GM18868 (cell line): Measurements from ENCODE around the gene PROP1.
"Not testable (repeated sequence)": the region's sequence is repeated elsewhere in the genome, so short reads cannot be mapped to it uniquely, and the experiment has no call there.

ENCODE experiments used
- ATAC-seq: cut with Tn5 transposase; IDR thresholded peaks from one replicate; pipeline ENCODE4 v1.9.1; 2021; ENCODE audit warnings: mild to moderate bottlenecking, moderate library complexity; ENCODE audit not compliant: unreplicated experiment

Gene PROP1

GRCh38 chr5:177995691-177996595 is at the start of gene PROP1:
Gene PROP1 (minus strand): TSS chr5:177996242. CDS start chr5:177995933, 309 bp downstream.
- ATAC-seq = no peak

GRCh38 chr5:178019379-178020030 is 23.5 kb upstream of the PROP1 start:
- ATAC-seq = not testable (repeated sequence)

GRCh38 chr5:178012758-178013157 is 16.7 kb upstream of the PROP1 start:
- ATAC-seq = not testable (repeated sequence)

DNA sequence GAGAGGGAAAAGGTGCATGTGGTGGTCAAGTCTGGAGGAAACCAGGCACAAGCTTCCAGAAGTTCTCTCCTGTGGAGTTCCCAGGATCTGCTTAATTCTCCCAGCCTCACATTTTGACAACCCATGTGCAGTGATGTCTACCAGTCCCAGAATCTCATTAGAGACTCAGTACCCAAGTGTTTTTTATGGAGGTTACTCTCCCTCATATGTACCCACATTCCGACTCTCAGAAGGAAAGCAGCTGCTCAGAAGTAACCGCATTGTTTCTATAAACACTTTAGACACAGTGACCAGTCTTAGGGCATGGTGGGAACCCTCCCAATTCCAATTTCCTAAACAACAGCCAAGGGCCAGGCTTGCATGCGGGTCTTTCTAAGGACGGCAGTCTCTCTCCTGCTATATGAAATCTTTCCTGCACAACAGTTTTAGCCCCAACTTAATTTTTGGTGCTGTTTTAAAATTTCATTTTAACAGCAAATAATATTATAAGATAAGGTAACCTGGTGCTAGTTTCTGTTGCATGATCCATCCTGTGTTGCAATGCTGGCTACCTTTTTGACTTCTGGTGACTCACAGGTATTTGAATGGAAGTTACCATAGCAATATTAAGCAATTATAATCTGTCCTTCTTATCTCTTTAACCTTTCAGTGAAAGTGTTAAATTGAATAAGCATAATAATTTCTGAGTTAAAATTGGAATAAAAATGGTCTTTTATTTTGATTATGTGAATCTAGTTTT is 15.9 kb upstream of the PROP1 start:
- ATAC-seq = not testable (repeated sequence)

DNA sequence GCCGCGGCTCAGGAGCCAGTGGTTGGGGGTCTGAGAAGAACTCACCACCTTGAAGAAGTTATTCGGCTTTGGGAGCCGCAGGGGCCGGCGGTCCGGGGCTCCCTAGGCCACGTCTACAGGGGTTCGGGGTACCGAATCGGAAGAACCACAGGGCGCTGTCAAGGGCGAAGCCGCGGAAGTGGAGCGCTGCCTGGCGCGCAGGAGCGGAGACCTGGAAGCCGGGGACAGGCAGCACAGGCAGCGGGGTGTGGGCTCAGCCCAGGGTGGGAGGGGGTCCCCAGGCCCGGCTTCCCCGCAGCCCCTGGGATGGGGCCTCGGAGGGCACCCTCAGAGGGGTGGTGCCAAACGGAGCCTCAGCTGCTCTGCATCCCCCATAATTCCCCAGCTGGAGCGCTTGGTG is 11.2 kb upstream of the PROP1 start:
- ATAC-seq = not testable (repeated sequence)

DNA sequence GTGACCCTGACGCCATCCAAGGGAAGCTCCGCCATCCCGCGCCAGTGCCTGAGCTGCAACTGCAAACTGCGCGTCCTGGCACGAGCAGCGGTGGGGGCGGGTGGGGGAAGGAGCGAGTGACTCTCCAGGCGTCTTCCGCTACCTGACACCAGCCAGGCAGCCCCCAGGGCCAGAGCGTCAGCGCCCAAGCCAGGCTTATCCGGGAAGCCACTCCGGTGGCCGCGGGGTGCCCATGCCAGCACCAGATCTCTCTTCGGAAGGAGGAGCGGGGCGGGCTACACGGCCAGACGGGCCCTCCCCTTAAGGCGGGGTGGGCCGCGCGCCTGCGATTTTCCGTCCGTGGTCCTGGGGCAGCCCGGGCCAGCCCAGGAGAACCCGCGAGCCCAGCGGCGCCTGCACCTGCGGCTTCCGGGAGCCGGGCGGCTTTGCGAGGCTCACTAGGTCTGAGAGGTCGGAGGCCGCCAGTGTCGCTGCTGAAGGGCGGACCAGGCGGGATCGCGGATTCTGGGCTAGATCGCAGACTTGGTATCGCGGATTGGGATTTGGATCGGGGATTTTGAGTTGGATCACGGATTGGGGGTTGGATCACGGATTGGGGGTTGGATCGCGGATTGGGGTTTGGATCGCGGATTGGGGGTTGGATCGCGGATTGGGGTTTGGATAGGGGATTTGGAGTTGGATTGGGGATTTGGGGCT is 10.6 kb upstream of the PROP1 start:
- peak; percentile 66 for ATAC-seq

- peak; percentile 23 for ATAC-seq
Measured at GRCh38 chr5:178006181-178006535, 10.1 kb upstream of the PROP1 start.

- ATAC-seq = no peak
Measured at GRCh38 chr5:177997846-177998245, 1.8 kb upstream of the PROP1 start.

- ATAC-seq = no peak
Measured at GRCh38 chr5:177997319-177997670, 1.3 kb upstream of the PROP1 start.

- ATAC-seq = no peak
Measured at GRCh38 chr5:177996660-177997318, 747 bp upstream of the PROP1 start.

DNA sequence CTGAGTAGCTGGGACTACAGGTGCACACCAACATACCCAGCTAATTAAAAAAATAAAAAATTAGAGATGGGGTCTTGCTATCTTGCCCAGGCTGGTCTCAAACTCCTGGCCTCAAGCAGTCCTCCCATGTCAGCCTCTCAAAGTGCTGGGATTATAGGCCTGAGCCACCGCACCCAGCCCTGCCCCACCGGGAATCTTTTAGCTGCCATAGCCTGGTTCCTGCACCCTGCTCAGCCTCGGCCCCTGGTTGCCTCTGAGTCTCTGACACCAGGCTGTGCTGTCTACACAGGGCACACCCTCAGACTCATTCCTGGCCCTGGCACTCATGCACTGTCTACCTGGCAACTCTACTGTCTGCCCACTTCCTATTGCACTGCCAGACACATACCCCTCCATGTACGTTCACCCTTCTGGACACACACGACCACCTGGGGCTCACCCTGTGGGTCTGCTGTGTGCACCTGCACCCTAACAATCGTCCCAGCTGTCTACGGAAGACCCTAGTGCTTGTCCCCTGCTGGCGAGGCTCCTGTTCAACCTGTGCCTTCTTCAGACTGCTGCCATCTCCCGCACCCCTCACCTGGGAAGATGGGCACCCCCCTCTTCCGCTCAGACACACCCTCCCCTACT is 1.4 kb downstream of the PROP1 start:
- no peak for ATAC-seq

DNA sequence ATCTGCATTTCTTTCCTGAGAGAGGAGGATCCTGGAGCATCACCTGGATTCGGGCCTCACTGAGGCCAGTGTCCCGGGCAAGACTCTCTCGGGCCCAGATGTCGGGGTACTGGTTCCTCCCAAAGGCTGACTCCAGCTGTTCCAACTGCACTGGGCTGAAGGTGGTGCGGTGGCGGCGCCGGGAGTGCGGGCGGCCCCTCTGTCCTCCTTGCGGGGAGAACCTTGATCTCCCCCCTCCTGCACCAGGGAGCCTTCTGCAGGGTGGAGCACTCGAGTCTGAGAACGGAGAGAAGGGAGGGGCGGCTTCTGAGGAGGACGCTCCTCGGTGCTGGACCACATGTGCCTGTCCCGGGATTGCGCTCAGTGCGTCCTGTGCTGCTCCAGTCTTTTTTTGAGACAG is 2.0 kb downstream of the PROP1 start:
- ATAC-seq = no peak

- no peak for ATAC-seq
Measured at GRCh38 chr5:177992466-177992865, 3.6 kb downstream of the PROP1 start.

DNA sequence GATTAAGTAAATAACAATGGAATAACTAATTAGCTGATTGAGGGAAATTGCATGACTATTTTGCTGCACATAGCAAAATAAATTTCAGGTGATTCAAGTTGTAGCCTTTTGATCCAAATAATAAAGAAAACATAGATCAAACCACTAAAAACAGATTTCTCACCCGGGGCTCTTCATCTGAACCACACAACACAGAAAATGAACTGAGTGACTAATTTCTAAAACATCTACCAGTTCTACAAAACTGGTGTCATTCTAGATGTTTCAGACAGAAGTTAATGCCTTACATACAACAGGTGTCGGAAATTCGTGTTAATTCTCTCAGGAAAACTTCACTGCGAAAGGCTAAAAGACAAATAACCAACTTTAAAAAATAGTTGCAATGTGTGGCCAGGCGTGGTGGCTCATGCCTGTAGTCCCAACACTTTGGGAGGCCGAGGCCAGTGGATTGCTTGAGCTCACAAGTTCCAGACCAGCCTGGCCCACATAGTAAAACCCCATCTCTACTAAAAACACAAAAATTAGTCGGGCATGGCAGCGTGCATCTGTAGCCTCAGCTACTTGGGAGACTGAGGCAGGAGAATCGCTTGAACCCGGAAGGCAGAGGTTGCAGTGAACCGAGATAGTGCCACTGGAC is 6.9 kb downstream of the PROP1 start:
- no peak for ATAC-seq

GRCh38 chr5:177987326-177987725 is 8.7 kb downstream of the PROP1 start:
- no peak for ATAC-seq

- no peak for ATAC-seq
Measured at GRCh38 chr5:177985430-177986040, 10.5 kb downstream of the PROP1 start.

GRCh38 chr5:177984584-177985206 is 11.3 kb downstream of the PROP1 start:
- ATAC-seq = no peak

DNA sequence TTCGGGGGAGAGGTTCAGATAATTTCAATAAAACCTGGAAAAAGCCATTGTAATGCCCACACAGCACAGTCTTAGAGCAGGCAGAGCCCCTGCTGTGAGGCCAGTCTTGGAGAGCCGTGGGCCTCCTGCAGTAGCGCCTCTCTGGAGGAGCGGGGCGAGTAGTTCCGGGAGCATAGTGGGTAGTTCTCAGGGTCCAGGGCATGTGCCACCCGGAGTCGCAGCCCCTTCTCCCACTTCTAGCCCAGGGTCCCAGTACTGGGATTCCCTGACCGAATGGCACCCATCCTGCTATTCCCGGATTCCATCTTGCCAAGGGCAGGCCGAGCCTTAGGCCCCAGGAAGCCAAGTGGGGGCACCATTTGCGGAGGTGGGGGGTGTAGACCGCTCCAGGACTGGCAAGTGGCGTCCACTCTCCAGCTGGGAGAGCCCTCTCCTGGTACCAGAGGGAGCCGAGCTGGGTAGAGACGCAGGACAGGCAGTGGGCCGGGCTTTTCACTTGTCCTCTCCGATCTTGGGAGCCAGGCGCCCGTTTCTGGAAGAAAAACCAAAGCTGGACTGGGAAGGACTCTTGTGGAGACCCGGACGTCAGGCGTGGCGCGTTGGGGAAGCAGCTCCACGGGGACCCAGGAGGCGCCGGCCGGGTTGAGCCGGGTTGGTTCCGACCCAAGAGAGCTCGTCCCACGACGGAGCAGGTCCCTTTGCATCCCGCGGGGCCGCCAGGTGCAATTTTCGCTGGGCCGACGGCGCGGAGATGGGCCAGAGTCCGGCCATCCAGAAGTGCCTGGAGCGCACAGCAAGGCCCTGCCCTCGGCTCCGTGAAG is 12.1 kb downstream of the PROP1 start:
- ATAC-seq = no peak
